ENCODE data around the gene IFIT5. TPM values are rescaled to one million over a fixed set of nuclear protein-coding genes. Genes with fewer than 3 reads are reported as not detected.
A peak's percentile ranks its signal among the peaks of the same experiment; 100 is the strongest.

The IFIT5 gene
- total RNA-seq, 6 experiments from 2014 or later = 19.2 to 26.1 (median 22.4) TPM

GRCh38 chr10:89379103-89379502 is 35.3 kb upstream of the IFIT5 start:
- Mint-ChIP-seq H3K9me3 (no peaks in the 10 kb centered on the region), H3K27ac (no peak overlapping the region), H3K4me3 (no peak overlapping the region), H3K27me3 (ENCODE audit: insufficient read depth) (0 out of 2 replicates have a peak, but pooled peaks cover 2% of the 10 kb centered on the region), H3K36me3 (ENCODE audit: low read depth) (no peaks in the 10 kb centered on the region), H3K4me1 (ENCODE audit: low read depth) (peaks cover 20% of the 10 kb centered on the region)
- TF ChIP-seq, protein P1, sequence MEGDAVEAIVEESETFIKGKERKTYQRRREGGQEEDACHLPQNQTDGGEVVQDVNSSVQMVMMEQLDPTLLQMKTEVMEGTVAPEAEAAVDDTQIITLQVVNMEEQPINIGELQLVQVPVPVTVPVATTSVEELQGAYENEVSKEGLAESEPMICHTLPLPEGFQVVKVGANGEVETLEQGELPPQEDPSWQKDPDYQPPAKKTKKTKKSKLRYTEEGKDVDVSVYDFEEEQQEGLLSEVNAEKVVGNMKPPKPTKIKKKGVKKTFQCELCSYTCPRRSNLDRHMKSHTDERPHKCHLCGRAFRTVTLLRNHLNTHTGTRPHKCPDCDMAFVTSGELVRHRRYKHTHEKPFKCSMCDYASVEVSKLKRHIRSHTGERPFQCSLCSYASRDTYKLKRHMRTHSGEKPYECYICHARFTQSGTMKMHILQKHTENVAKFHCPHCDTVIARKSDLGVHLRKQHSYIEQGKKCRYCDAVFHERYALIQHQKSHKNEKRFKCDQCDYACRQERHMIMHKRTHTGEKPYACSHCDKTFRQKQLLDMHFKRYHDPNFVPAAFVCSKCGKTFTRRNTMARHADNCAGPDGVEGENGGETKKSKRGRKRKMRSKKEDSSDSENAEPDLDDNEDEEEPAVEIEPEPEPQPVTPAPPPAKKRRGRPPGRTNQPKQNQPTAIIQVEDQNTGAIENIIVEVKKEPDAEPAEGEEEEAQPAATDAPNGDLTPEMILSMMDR (IDR thresholded peaks at IDR 0.05) = no peak
- DNase-seq = no peak

GRCh38 chr10:89382757-89383156 is 31.6 kb upstream of the IFIT5 start:
- TF ChIP-seq, protein P1 (IDR thresholded peaks at IDR 0.05) = no peak
- no peaks in the 10 kb centered on the region for H3K36me3 Mint-ChIP-seq (ENCODE audit: low read depth)
- H3K27me3 Mint-ChIP-seq (ENCODE audit: insufficient read depth) = 0 out of 2 replicates have a peak, but pooled peaks cover 2% of the 10 kb centered on the region
- H3K9me3 Mint-ChIP-seq = no peaks in the 10 kb centered on the region
- peaks cover 15% of the 10 kb centered on the region for H3K4me1 Mint-ChIP-seq (ENCODE audit: low read depth)
- no peak for DNase-seq
- H3K27ac Mint-ChIP-seq = no peak overlapping the region
- H3K4me3 Mint-ChIP-seq = no peak overlapping the region

DNA sequence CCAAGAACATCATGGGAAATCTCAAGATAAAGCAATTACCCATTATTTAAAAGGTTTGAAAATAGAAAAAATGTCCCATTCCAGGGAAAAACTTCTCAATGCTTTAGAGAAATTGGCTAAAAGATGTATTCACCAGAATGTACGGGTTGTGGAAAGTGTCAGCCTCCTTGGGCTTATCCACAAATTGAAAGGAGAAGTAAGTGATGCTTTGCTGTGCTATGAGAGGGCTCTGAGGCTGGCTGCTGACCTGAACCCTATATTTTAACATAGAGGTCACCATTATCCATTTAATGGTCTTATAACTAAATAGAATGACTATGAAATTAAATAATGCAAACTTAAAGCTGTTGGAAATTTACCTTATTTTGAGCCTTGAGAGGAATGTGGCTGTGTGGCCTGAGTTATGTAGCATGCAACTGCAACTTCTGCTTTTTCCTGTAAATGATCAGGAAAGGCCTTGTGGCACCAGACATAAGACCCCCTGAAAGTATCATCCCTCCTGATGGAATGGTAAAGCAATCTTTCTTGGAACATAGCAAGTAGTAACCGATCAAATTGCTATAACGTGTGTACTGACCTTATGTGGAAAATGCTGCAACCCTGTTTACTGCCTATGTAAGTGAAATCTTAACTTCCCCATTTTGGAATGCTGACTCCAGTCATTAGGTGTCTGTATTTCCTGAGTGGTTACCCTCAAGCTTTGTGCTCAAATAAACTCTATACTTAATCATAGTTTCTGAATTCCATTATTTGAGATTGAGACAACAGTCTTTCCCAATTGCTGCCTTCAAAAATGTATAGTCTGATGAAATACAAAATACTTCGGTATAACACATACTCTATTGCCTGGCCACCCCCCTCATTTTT is 29.7 kb upstream of the IFIT5 start:
- H3K9me3 Mint-ChIP-seq = no peaks in the 10 kb centered on the region
- DNase-seq = no peak
- H3K4me3 Mint-ChIP-seq = no peak overlapping the region
- 0 out of 2 replicates have a peak, but pooled peaks cover 2% of the 10 kb centered on the region for H3K27me3 Mint-ChIP-seq (ENCODE audit: insufficient read depth)
- no peak overlapping the region for H3K27ac Mint-ChIP-seq
- no peaks in the 10 kb centered on the region for H3K36me3 Mint-ChIP-seq (ENCODE audit: low read depth)
- peaks cover 22% of the 10 kb centered on the region for H3K4me1 Mint-ChIP-seq (ENCODE audit: low read depth)
- TF ChIP-seq, protein P1 (IDR thresholded peaks at IDR 0.05) = no peak

- Mint-ChIP-seq H3K9me3 (no peaks in the 10 kb centered on the region), H3K27ac (no peak overlapping the region), H3K4me3 (no peak overlapping the region), H3K27me3 (ENCODE audit: insufficient read depth) (no peaks in the 10 kb centered on the region), H3K4me1 (ENCODE audit: low read depth) (peaks cover 32% of the 10 kb centered on the region; the same call in 1 of the 2 replicates), H3K36me3 (ENCODE audit: low read depth) (no peaks in the 10 kb centered on the region)
- DNase-seq = no peak
- TF ChIP-seq, protein P1 (IDR thresholded peaks at IDR 0.05) = no peak
Observed at GRCh38 chr10:89388806-89389205, 25.6 kb upstream of the IFIT5 start.

DNA sequence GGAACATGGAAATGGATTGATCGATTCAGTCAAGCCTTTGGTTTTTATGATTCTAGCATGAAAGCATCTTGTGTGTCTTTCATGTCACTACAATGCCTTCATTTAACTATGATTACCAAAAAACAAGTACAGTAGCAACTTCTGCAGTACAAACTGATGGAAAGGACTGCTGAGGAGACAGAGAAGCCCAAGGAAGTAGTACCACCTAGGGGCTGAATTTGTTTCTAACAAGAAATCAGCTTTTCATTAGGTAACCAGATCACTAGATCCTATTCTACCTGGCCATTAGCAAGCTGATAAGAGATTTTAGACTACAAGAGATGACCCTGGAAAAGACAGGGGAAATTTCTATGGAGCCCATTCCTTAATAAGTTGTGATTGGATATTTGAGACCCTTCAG is 25.1 kb upstream of the IFIT5 start:
- H3K4me3 Mint-ChIP-seq = no peak overlapping the region
- no peak overlapping the region for H3K27ac Mint-ChIP-seq
- peaks cover 35% of the 10 kb centered on the region; the same call in 1 of the 2 replicates for H3K4me1 Mint-ChIP-seq (ENCODE audit: low read depth)
- no peaks in the 10 kb centered on the region for H3K9me3 Mint-ChIP-seq
- H3K36me3 Mint-ChIP-seq (ENCODE audit: low read depth) = no peaks in the 10 kb centered on the region
- H3K27me3 Mint-ChIP-seq (ENCODE audit: insufficient read depth) = no peaks in the 10 kb centered on the region
- TF ChIP-seq, protein P1 (IDR thresholded peaks at IDR 0.05) = peak; percentile 69
- DNase-seq = peak; percentile 35

All from HFFc6 (cell line).